Trophoblast cell (in vitro differentiated cells and primary cell): Measurements from ENCODE around the gene VEPH1.

ENCODE experiments used
- DNase-seq, 2 donors: peaks; one replicate each; pipeline ENCODE4 v3.0.0-alpha.2; 2016
- H2AFZ ChIP-seq: 2 replicates; pipeline ENCODE4 v1.6.1; 2013; ENCODE audit warnings: low read length, moderate library complexity, mild to moderate bottlenecking; ENCODE audit not compliant: insufficient read depth, poor library complexity
- H2AK5ac ChIP-seq: 2 replicates; pipeline ENCODE4 v1.6.1; 2013; ENCODE audit warnings: mild to moderate bottlenecking, low read length
- H2BK120ac ChIP-seq: 2 replicates; pipeline ENCODE4 v1.6.1; 2013; ENCODE audit warnings: low read length, mild to moderate bottlenecking, moderate library complexity; ENCODE audit not compliant: insufficient read depth, poor library complexity
- H2BK12ac ChIP-seq: 2 replicates; pipeline ENCODE4 v1.6.1; 2013; ENCODE audit warnings: mild to moderate bottlenecking, low read length, moderate library complexity
- H2BK5ac ChIP-seq: 2 replicates; pipeline ENCODE4 v1.6.1; 2013; ENCODE audit warnings: low read length, low read depth, moderate library complexity, mild to moderate bottlenecking; ENCODE audit not compliant: poor library complexity
- H3K14ac ChIP-seq: 2 replicates; pipeline ENCODE4 v1.6.1; 2013; ENCODE audit warnings: mild to moderate bottlenecking, low read length
- H3K18ac ChIP-seq: 2 replicates; pipeline ENCODE4 v1.6.1; 2013; ENCODE audit warnings: mild to moderate bottlenecking, low read length
- H3K23ac ChIP-seq: 2 replicates; pipeline ENCODE4 v1.6.1; 2013; ENCODE audit warnings: low read length
- H3K27ac ChIP-seq: 2 replicates; pipeline ENCODE4 v1.5.1; 2013; ENCODE audit warnings: low read depth, mild to moderate bottlenecking, inconsistent platforms, low read length, moderate library complexity
- H3K27me3 ChIP-seq: 2 replicates; pipeline ENCODE4 v1.6.1; 2013; ENCODE audit warnings: inconsistent platforms, mild to moderate bottlenecking, low read length, moderate library complexity; ENCODE audit not compliant: insufficient read depth
- H3K36me3 ChIP-seq, 2 experiments: 1 replicate in 1 of 2; 2 replicates in 1 of 2; pipeline ENCODE4 v1.6.1; 2013; ENCODE audit warnings: low read length in 2 of 2, mild to moderate bottlenecking in 2 of 2, moderate library complexity in 1 of 2; ENCODE audit not compliant: insufficient read depth in 2 of 2, control insufficient read depth in 1 of 2
- H3K4ac ChIP-seq: 2 replicates; pipeline ENCODE4 v1.6.1; 2013; ENCODE audit warnings: low read depth, mild to moderate bottlenecking, low read length, moderate library complexity
- H3K4me1 ChIP-seq, 2 experiments: 1 replicate in 1 of 2; 2 replicates in 1 of 2; pipeline ENCODE4 v1.6.1; 2013; ENCODE audit warnings: low read length in 2 of 2, mild to moderate bottlenecking in 2 of 2, moderate library complexity in 1 of 2; ENCODE audit not compliant: insufficient read depth in 2 of 2, control insufficient read depth in 1 of 2
- H3K4me2 ChIP-seq: 2 replicates; pipeline ENCODE4 v1.6.1; 2013; ENCODE audit warnings: inconsistent platforms, mild to moderate bottlenecking, low read length, moderate library complexity
- H3K4me3 ChIP-seq: 2 replicates; pipeline ENCODE4 v1.5.1; 2013; ENCODE audit warnings: mild to moderate bottlenecking, low read depth, low read length, inconsistent platforms
- H3K79me1 ChIP-seq: one replicate; pipeline ENCODE4 v1.6.1; 2013; ENCODE audit warnings: low read length
- H3K79me2 ChIP-seq: 2 replicates; pipeline ENCODE4 v1.6.1; 2013; ENCODE audit warnings: low read length, mild to moderate bottlenecking; ENCODE audit not compliant: control insufficient read depth, insufficient read depth, poor library complexity
- H3K9ac ChIP-seq: 2 replicates; pipeline ENCODE4 v1.6.1; 2013; ENCODE audit warnings: mild to moderate bottlenecking, low read length
- H3K9me3 ChIP-seq: 2 replicates; pipeline ENCODE4 v1.6.1; 2013; ENCODE audit warnings: low read depth, mild to moderate bottlenecking, control low read depth, inconsistent platforms, low read length; ENCODE audit not compliant: insufficient read depth
- H4K12ac ChIP-seq: 2 replicates; pipeline ENCODE4 v1.6.1; 2013; ENCODE audit warnings: low read depth, mild to moderate bottlenecking, low read length, moderate library complexity
- H4K8ac ChIP-seq: 2 replicates; pipeline ENCODE4 v1.6.1; 2013; ENCODE audit warnings: low read depth, mild to moderate bottlenecking, low read length, moderate library complexity
- H4K91ac ChIP-seq: one replicate; pipeline ENCODE4 v1.6.1; 2013; ENCODE audit warnings: low read depth, mild to moderate bottlenecking, low read length, moderate library complexity
- WGBS: extraction: QIAGEN DNeasy Blood & Tissue Kit; methylation state at CpG from one replicate; pipeline ENCODE4 v1.1.7; 2013; ENCODE audit warnings: missing lambda C conversion rate; ENCODE audit not compliant: insufficient read length, insufficient coverage; ENCODE audit errors: extremely low coverage; 5-methylcytosine and 5-hydroxymethylcytosine counted together

Gene VEPH1

DNA sequence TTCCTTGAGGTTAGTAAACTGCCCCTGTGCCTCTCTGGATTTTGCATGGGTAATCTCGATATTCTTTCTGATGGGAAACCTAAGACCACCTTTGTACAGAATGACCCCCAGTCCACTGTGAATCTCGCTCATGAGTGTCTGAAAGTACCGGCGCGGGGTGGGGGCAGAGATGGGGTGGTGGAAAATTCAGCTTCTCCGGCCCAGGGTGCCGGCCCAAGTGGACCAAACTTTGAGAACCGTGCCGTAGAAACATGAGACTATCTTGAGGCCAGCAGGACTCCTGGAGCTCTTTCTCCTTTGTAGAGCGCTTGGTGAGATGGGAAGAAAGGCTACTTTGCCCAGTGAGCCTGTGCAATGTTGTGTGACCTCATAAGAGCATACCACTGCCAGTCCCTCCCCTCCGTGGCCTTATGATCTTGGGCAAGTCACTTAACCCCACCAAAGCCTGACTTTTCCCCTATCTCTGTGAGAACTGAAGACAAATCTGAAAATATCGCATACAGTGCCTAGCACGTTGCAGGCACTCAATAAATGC is 40.4 kb upstream of the VEPH1 start:
- Histone ChIP-seq H3K27ac (no peak overlapping the region), H3K79me2 (no peaks in the 10 kb centered on the region), H3K14ac (no peak overlapping the region), H2BK12ac (no peak overlapping the region), H3K4ac (no peak overlapping the region), H3K4me2 (peak overlapping the region; percentile 78), H2BK5ac (no peak overlapping the region), H3K23ac (no peak overlapping the region), H2AFZ (peak overlapping the region; percentile 59), H3K79me1 (no peaks in the 10 kb centered on the region), H4K91ac (no peak overlapping the region), H3K4me3 (no peak overlapping the region), H3K9ac (no peak overlapping the region), H3K36me3 (no peaks in the 10 kb centered on the region), H4K8ac (no peak overlapping the region), H2BK120ac (no peak overlapping the region), H3K18ac (no peak overlapping the region), H2AK5ac (no peak overlapping the region), H3K27me3 (no peaks in the 10 kb centered on the region), H4K12ac (no peak overlapping the region), H3K9me3 (peaks cover 2% of the 10 kb centered on the region), H3K4me1 (peaks cover 0 to 2% of the 10 kb centered on the region in 2 experiments)
- DNase-seq = peak in 1 of 2 donors; percentile 11
- no CpG with 5 or more reads among the region's 13 CpGs for WGBS

DNA sequence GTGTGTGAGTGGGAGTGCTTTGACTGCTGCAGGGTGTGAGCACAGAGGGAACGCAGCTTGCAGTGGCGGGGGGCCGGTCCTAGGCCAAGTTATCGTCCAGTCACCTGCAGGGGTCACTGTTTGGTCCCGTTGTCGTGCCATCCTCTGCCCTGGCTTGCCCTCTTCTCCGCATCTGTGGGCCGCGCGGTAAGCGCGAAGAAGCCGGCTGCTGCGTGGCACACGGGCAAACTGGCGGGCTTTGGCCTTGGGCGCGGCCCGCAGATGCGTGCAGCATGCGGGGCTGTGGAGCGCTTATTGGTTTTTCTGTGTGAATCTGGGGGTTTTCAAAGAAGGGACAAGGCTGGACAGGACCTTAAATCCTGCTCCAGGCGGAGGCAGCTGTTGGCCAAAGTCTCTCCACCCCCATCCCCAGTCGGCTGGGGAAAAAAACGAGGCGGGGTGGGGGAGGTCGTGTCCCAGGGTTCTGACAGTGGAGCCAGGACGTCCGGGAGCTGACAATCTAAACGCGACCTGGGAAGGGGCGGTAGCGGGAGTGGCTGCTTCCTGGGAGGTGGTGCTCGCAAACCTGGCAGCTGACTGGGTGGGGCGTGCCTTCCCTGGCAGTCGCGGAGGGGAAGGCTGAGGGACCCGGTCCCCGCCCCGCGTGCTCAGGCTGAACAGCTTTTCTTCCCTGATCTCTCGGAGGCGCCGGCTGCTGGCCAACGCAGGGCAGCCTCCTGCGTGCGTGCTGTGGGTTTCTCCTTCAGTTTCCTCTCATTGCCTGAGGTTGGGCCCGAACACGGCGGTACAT is 39.7 kb upstream of the VEPH1 start:
- H3K9ac ChIP-seq = no peak overlapping the region
- no peaks in the 10 kb centered on the region for H3K36me3 ChIP-seq
- H3K14ac ChIP-seq = no peak overlapping the region
- H3K4me3 ChIP-seq = peak overlapping the region; percentile 57
- peaks cover 2% of the 10 kb centered on the region for H3K9me3 ChIP-seq
- peak overlapping the region; percentile 28 for H4K91ac ChIP-seq
- H2AFZ ChIP-seq = peak overlapping the region; percentile 59
- no peak overlapping the region for H3K4ac ChIP-seq
- no peak overlapping the region for H3K23ac ChIP-seq
- no peak overlapping the region for H2AK5ac ChIP-seq
- peak; percentile 70 to 77 for DNase-seq
- H3K18ac ChIP-seq = no peak overlapping the region
- H3K27ac ChIP-seq = no peak overlapping the region
- H3K79me1 ChIP-seq = no peaks in the 10 kb centered on the region
- no peaks in the 10 kb centered on the region for H3K79me2 ChIP-seq
- WGBS = no CpG with 5 or more reads among the region's 50 CpGs
- H2BK12ac ChIP-seq = no peak overlapping the region
- peak overlapping the region; percentile 78 for H3K4me2 ChIP-seq
- no peak overlapping the region for H2BK5ac ChIP-seq
- H3K27me3 ChIP-seq = no peaks in the 10 kb centered on the region
- H3K4me1 ChIP-seq = peaks cover 0 to 2% of the 10 kb centered on the region in 2 experiments
- no peak overlapping the region for H4K12ac ChIP-seq
- no peak overlapping the region for H2BK120ac ChIP-seq
- H4K8ac ChIP-seq = peak overlapping the region; percentile 17

DNA sequence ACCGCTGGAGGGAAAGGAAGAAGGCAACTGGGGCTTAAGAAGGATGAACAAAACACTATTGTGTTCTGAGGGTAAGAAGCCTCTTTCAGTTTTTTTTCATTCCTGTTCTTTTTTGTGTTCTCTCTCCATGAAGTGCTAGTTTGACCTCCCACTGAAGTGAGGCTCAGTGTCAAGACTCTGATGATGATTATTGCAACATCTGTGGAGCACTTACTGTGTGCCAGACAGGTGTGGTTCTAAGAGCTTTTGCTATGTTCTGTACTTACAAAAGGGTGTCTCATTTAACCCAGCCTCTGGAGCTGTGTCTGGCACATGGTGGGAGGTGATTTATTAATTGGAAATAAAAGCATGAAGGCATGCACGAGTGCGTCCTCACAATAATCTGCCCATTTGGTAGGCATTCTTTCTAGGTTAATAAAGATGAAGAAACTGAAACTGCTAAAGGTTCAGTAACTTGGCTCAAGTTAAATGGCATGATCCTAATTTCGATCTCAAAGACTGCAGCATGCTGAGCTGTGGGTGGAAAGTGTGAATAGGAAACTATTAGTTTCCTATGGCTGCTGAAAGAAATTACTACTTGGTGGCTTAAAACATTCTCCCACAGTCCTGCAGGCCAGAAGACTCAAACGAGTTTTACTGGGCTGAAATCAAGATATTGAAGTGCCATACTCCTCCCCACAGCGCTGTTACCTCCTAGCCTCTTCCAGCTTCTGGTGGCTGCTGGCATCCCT is 38.5 kb upstream of the VEPH1 start:
- Histone ChIP-seq H3K4me2 (no peak overlapping the region), H3K4me3 (no peak overlapping the region), H3K9ac (no peak overlapping the region), H2AK5ac (no peak overlapping the region), H4K12ac (no peak overlapping the region), H3K9me3 (peaks cover 2% of the 10 kb centered on the region), H3K36me3 (no peaks in the 10 kb centered on the region), H3K27me3 (no peaks in the 10 kb centered on the region), H4K91ac (no peak overlapping the region), H4K8ac (no peak overlapping the region), H3K79me1 (no peaks in the 10 kb centered on the region), H2BK5ac (no peak overlapping the region), H2BK12ac (no peak overlapping the region), H3K14ac (no peak overlapping the region), H3K4me1 (peaks cover 0 to 2% of the 10 kb centered on the region in 2 experiments), H2AFZ (no peak overlapping the region), H3K23ac (no peak overlapping the region), H2BK120ac (no peak overlapping the region), H3K18ac (no peak overlapping the region), H3K79me2 (no peaks in the 10 kb centered on the region), H3K4ac (no peak overlapping the region), H3K27ac (no peak overlapping the region)
- WGBS = no CpG with 5 or more reads among the region's 6 CpGs
- no peak for DNase-seq

DNA sequence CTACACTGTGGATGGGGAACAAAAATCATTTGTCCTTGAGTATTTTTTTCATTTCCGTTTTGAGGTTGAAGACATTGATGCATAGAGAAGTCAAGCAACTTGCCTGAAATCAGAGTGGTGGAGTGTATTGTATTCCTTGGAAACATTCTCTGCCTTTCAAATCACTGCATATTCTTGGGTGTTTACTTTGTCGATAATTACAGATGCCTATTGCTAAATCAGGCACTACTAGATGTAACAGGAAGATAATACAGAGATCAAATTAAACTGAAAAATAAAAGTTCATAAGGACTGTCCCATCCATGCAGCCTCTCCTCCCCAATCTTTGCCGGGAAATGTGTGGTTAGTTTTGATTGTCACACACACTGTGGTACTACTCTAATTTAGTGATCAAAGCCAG is 37.4 kb upstream of the VEPH1 start:
- Histone ChIP-seq H3K27ac (no peak overlapping the region), H3K23ac (no peak overlapping the region), H3K4me1 (peaks cover 0 to 2% of the 10 kb centered on the region in 2 experiments), H4K91ac (no peak overlapping the region), H2BK5ac (no peak overlapping the region), H3K9ac (no peak overlapping the region), H3K9me3 (peaks cover 2% of the 10 kb centered on the region), H3K79me1 (no peaks in the 10 kb centered on the region), H4K8ac (no peak overlapping the region), H2AK5ac (no peak overlapping the region), H3K4ac (no peak overlapping the region), H3K36me3 (no peaks in the 10 kb centered on the region), H4K12ac (no peak overlapping the region), H2AFZ (no peak overlapping the region), H3K4me3 (no peak overlapping the region), H3K14ac (no peak overlapping the region), H2BK12ac (no peak overlapping the region), H3K18ac (no peak overlapping the region), H3K27me3 (no peaks in the 10 kb centered on the region), H3K79me2 (no peaks in the 10 kb centered on the region), H2BK120ac (no peak overlapping the region), H3K4me2 (no peak overlapping the region)
- no CpG with 5 or more reads among the region's 3 CpGs for WGBS
- no peak for DNase-seq
